ENCODE measurements around the gene ZNF821.

- TF ChIP-seq CTCF (IDR thresholded peaks at IDR 0.05) (no peak), POLR2A (IDR thresholded peaks at IDR 0.05) (no peak), POLR2AphosphoS5 (IDR thresholded peaks at IDR 0.05) (no peak)
Observed at GRCh38 chr16:71830359-71830758, 53.6 kb downstream of the ZNF821 start.

Measured in breast epithelium (tissue), 3 donors.